Mesendoderm (in vitro differentiated cells): ENCODE measurements around the gene PODXL.

Experiments
- DNase-seq: peaks from one replicate; pipeline ENCODE4 v3.0.0; 2013
- H2AK5ac ChIP-seq: 2 replicates; pipeline ENCODE4 v1.6.1; 2013; ENCODE audit warnings: low read length, inconsistent platforms
- H2BK120ac ChIP-seq: 2 replicates; pipeline ENCODE4 v1.6.1; 2013; ENCODE audit warnings: low read depth, mild to moderate bottlenecking, low read length, moderate library complexity, mixed read lengths
- H2BK15ac ChIP-seq: replicated peaks from 2 replicates; pipeline ENCODE4 v1.6.1; 2013; ENCODE audit warnings: low read depth, mild to moderate bottlenecking, moderate library complexity
- H2BK5ac ChIP-seq: 2 replicates; pipeline ENCODE4 v1.6.1; 2013; ENCODE audit warnings: low read length, inconsistent platforms
- H3K18ac ChIP-seq: 2 replicates; pipeline ENCODE4 v1.6.1; 2013; ENCODE audit warnings: mild to moderate bottlenecking, low read length, mixed read lengths
- H3K23ac ChIP-seq: one replicate; pipeline ENCODE4 v1.6.1; 2013; ENCODE audit warnings: low read length
- H3K27ac ChIP-seq: 2 replicates; pipeline ENCODE4 v1.5.1; 2013; ENCODE audit warnings: low read depth, mild to moderate bottlenecking, inconsistent platforms, low read length, moderate library complexity
- H3K27me3 ChIP-seq: 2 replicates; pipeline ENCODE4 v1.6.1; 2013; ENCODE audit warnings: low read length, control low read depth, mild to moderate bottlenecking, inconsistent platforms; ENCODE audit not compliant: insufficient read depth, poor library complexity
- H3K36me3 ChIP-seq: 2 replicates; pipeline ENCODE4 v1.6.1; 2013; ENCODE audit warnings: low read length, inconsistent platforms; ENCODE audit not compliant: control insufficient read depth, insufficient read depth
- H3K4ac ChIP-seq: one replicate; pipeline ENCODE4 v1.6.1; 2013; ENCODE audit warnings: low read depth, mild to moderate bottlenecking, low read length, moderate library complexity
- H3K4me1 ChIP-seq: 2 replicates; pipeline ENCODE4 v1.6.1; 2013; ENCODE audit warnings: low read depth, low read length, inconsistent platforms; ENCODE audit not compliant: control insufficient read depth
- H3K4me2 ChIP-seq: 2 replicates; pipeline ENCODE4 v1.6.1; 2013; ENCODE audit warnings: low read length
- H3K4me3 ChIP-seq: 2 replicates; pipeline ENCODE4 v1.5.1; 2013; ENCODE audit warnings: mild to moderate bottlenecking, low read length
- H3K56ac ChIP-seq: one replicate; pipeline ENCODE4 v1.6.1; 2013; ENCODE audit warnings: low read length
- H3K79me1 ChIP-seq: 2 replicates; pipeline ENCODE4 v1.6.1; 2013; ENCODE audit warnings: low read length, inconsistent platforms
- H3K79me2 ChIP-seq: 2 replicates; pipeline ENCODE4 v1.6.1; 2013; ENCODE audit warnings: mild to moderate bottlenecking, low read length; ENCODE audit not compliant: control insufficient read depth, insufficient read depth
- H3K9ac ChIP-seq: 2 replicates; pipeline ENCODE4 v1.6.1; 2013; ENCODE audit warnings: low read length, inconsistent platforms
- H4K5ac ChIP-seq: one replicate; pipeline ENCODE4 v1.6.1; 2013; ENCODE audit warnings: low read length
- H4K8ac ChIP-seq: one replicate; pipeline ENCODE4 v1.6.1; 2013; ENCODE audit warnings: low read depth, mild to moderate bottlenecking, control low read depth, low read length, moderate library complexity
- WGBS: extraction: QIAGEN DNeasy Blood & Tissue Kit; methylation state at CpG from one replicate; pipeline ENCODE4 v1.1.7; 2013; ENCODE audit warnings: low lambda C conversion rate, missing lambda C conversion rate; ENCODE audit not compliant: insufficient coverage; ENCODE audit errors: extremely low coverage; 5-methylcytosine and 5-hydroxymethylcytosine counted together

Gene PODXL

DNA sequence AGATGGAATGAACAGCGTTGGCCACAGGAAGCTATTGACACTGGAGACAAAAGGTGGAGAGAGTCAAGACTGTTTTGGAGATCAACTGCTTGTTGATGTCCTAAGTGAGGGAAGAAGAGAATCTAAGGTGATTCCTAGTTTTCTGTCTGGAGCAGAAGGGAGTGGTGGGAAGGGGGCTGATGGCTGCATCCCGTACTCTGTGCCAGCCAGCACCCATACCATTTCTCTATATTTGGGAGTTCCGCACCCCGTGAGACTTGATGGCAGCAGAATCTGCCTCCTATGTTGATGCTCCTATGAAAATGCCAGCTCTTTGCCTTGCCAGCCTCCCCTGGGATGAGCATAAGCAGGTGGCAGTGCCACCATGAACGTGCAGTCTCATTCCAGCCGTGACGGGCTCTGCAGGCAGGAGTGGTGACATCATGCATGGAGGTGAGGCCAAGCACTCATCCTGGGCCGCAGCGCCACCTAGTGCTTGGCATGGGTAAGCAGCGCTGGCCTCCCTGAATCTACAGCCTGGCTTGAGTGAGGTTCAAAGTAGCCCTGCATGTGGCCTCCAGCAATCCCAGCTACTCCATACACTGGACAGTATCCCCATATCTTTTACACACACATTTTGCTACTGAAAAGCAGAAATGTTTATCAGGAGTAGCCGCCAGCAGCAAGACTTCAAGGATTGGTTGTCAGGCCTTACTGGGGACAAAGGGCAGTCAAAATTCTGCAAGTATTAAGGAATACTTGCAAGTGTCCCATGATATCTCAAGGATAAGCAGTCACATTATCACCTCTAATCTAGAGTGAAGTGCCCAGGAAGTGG is 43.0 kb downstream of the PODXL start:
- H4K8ac ChIP-seq = no peak overlapping the region
- peak; percentile 95 for DNase-seq
- no peak overlapping the region for H3K18ac ChIP-seq
- no peak overlapping the region for H2BK15ac ChIP-seq
- H3K4me3 ChIP-seq = no peak overlapping the region
- H3K36me3 ChIP-seq = peaks cover 4% of the 10 kb centered on the region
- no peak overlapping the region for H2BK120ac ChIP-seq
- H2AK5ac ChIP-seq = no peak overlapping the region
- H3K27me3 ChIP-seq = no peaks in the 10 kb centered on the region
- H3K23ac ChIP-seq = no peak overlapping the region
- H3K79me1 ChIP-seq = peaks cover 10% of the 10 kb centered on the region
- H3K4me2 ChIP-seq = no peak overlapping the region
- H3K79me2 ChIP-seq = peaks cover 65% of the 10 kb centered on the region
- H4K5ac ChIP-seq = no peak overlapping the region
- no peak overlapping the region for H3K4ac ChIP-seq
- peak overlapping the region; percentile 27 for H3K56ac ChIP-seq
- no peak overlapping the region for H3K9ac ChIP-seq
- WGBS = no CpG with 5 or more reads among the region's 11 CpGs
- H3K4me1 ChIP-seq = peaks cover 3% of the 10 kb centered on the region
- no peak overlapping the region for H3K27ac ChIP-seq
- H2BK5ac ChIP-seq = no peak overlapping the region

DNA sequence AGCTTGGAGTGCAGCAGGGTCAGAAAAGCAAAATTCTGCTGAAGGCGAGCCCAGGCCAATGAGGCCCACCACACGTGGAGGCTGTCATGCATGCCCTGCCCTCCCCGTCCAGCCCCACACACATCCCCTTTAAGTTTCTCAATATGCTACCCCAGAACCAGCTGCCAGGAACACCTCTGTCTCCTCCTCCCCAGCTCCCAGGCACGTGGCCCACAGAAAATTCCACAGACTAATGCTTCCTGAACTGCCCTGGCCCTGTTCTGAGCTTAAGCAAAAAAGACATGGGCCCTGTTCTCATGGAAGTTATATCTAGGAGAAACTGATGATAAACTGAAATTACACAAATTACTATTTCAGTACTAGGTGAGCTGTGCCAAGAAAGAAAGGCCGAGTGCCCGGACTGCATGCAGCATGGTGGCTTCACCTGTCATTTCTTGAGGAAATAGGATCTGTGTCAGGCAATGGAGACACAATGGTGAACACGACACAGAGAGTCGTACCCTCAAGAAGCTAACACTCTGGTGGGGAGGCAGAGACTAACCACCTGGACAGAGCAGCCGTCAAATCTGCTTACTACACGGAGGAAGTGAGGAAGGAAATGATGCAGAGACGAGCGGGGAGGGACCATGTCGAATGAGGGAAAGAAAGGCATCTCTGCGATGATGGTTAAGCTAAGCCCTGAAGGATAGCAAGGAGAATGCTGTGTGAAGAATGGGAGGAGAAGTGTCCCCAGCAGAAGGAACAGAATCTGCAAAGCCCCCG is 44.5 kb downstream of the PODXL start:
- H3K18ac ChIP-seq = no peak overlapping the region
- no peak overlapping the region for H3K56ac ChIP-seq
- H2BK15ac ChIP-seq = no peak overlapping the region
- H2BK120ac ChIP-seq = no peak overlapping the region
- H3K79me2 ChIP-seq = peaks cover 52% of the 10 kb centered on the region
- WGBS = no CpG with 5 or more reads among the region's 15 CpGs
- H3K27ac ChIP-seq = no peak overlapping the region
- peaks cover 10% of the 10 kb centered on the region for H3K79me1 ChIP-seq
- H2BK5ac ChIP-seq = no peak overlapping the region
- H3K36me3 ChIP-seq = peaks cover 6% of the 10 kb centered on the region
- H3K9ac ChIP-seq = no peak overlapping the region
- H2AK5ac ChIP-seq = no peak overlapping the region
- no peak overlapping the region for H3K4me3 ChIP-seq
- no peak overlapping the region for H3K4ac ChIP-seq
- DNase-seq = no peak
- no peak overlapping the region for H4K5ac ChIP-seq
- H3K27me3 ChIP-seq = no peaks in the 10 kb centered on the region
- no peak overlapping the region for H4K8ac ChIP-seq
- H3K23ac ChIP-seq = no peak overlapping the region
- peaks cover 3% of the 10 kb centered on the region for H3K4me1 ChIP-seq
- no peak overlapping the region for H3K4me2 ChIP-seq

DNA sequence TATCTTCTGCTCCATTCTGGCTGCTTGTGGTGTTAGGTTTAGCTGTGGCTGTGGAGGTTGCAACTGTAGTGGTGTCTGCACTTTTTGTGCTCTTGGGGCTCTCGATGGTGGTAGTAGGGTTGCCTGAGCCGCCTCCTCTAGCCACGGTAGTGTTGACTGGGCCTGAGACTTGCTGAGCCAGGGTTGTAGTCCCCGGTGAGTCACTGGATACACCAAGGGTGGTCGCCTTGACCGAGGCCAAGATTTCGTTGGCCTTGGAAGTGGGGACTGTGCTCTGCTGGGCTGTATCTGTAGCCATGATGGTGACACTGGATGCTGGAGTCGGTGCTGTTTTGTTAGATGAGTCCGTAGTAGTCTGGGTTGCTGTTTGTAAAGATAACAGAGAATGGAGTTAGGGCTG is 45.4 kb downstream of the PODXL start:
- H3K27me3 ChIP-seq = no peaks in the 10 kb centered on the region
- no CpG with 5 or more reads among the region's 9 CpGs for WGBS
- no peak overlapping the region for H3K4ac ChIP-seq
- H3K36me3 ChIP-seq = peaks cover 6% of the 10 kb centered on the region
- H4K8ac ChIP-seq = no peak overlapping the region
- H4K5ac ChIP-seq = no peak overlapping the region
- H3K79me1 ChIP-seq = peaks cover 11% of the 10 kb centered on the region
- no peak overlapping the region for H3K4me2 ChIP-seq
- H3K56ac ChIP-seq = no peak overlapping the region
- no peak for DNase-seq
- H3K27ac ChIP-seq = no peak overlapping the region
- peaks cover 3% of the 10 kb centered on the region for H3K4me1 ChIP-seq
- no peak overlapping the region for H3K18ac ChIP-seq
- no peak overlapping the region for H2BK120ac ChIP-seq
- H2BK15ac ChIP-seq = no peak overlapping the region
- H2AK5ac ChIP-seq = no peak overlapping the region
- peaks cover 45% of the 10 kb centered on the region for H3K79me2 ChIP-seq
- H3K4me3 ChIP-seq = no peak overlapping the region
- H3K9ac ChIP-seq = no peak overlapping the region
- no peak overlapping the region for H3K23ac ChIP-seq
- no peak overlapping the region for H2BK5ac ChIP-seq

DNA sequence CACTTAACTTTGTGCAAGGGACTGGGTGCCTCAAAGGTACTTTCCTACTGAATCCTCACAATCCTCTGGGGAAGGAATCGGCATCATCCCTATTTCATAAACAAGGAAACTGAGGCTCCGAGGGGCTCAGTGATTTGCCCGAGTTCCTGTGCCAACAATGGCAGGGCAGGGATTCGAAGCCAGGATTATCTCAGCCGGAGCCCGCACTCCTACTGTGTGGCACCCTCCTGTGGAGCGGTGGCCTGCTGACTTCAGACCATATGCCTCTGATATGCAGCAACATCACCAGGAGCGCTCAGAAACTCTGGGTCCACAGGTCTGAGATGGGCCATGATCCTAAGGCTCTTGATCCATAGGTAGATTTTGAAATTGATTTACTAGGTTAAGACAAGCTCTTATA is 46.6 kb downstream of the PODXL start:
- peaks cover 11% of the 10 kb centered on the region for H3K36me3 ChIP-seq
- H3K4ac ChIP-seq = no peak overlapping the region
- no peak overlapping the region for H3K4me2 ChIP-seq
- no CpG with 5 or more reads among the region's 8 CpGs for WGBS
- H2BK15ac ChIP-seq = no peak overlapping the region
- no peak overlapping the region for H3K9ac ChIP-seq
- no peak overlapping the region for H3K56ac ChIP-seq
- H4K5ac ChIP-seq = no peak overlapping the region
- no peak for DNase-seq
- no peak overlapping the region for H4K8ac ChIP-seq
- H3K27ac ChIP-seq = no peak overlapping the region
- H3K23ac ChIP-seq = no peak overlapping the region
- no peak overlapping the region for H3K4me3 ChIP-seq
- no peak overlapping the region for H2BK5ac ChIP-seq
- H3K79me2 ChIP-seq = peaks cover 37% of the 10 kb centered on the region
- no peak overlapping the region for H2AK5ac ChIP-seq
- H3K27me3 ChIP-seq = no peaks in the 10 kb centered on the region
- H3K18ac ChIP-seq = no peak overlapping the region
- H3K4me1 ChIP-seq = peaks cover 3% of the 10 kb centered on the region
- H3K79me1 ChIP-seq = peaks cover 10% of the 10 kb centered on the region
- H2BK120ac ChIP-seq = no peak overlapping the region

DNA sequence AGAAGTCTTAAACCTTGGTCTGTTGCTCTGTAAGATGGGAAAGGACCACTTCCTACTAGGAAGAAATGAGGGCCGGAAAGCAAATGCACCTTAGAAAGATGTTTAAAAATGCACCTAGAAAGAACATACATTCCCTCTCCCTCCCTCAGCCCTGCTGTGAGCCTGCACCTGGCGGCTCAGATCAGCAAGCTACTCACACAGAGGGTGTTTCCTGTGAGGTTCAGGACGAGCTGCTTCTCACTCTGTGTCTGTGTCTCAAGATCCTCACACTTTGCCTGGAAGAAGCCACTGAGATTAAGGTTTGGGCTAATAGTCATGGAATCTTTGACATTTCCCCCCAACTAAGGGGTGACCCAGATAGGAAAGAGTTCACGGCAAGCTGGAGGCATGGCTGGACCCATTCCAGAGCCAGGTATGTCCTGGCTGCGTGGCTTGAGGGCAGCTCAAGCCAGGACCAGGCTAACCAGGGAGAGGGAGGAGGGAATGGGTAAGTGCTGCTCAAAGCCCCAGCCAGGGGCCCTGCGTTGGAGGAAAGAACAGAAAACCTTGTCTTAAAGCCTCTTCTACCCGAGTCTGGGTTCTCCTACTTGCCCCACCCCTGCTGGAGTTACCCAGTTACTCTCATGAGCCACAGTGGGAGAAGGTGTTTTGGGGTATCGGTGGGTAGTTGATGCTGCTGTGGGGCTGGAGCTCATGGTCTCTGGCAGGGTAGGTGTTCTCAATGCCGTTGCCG is 47.5 kb downstream of the PODXL start:
- Histone ChIP-seq H3K18ac (no peak overlapping the region), H4K5ac (no peak overlapping the region), H3K4me3 (no peak overlapping the region), H2BK120ac (no peak overlapping the region), H3K27ac (no peak overlapping the region), H2AK5ac (no peak overlapping the region), H3K79me1 (peaks cover 10% of the 10 kb centered on the region), H3K9ac (no peak overlapping the region), H3K4me2 (no peak overlapping the region), H3K4me1 (peaks cover 3% of the 10 kb centered on the region), H3K27me3 (no peaks in the 10 kb centered on the region), H3K23ac (no peak overlapping the region), H4K8ac (no peak overlapping the region), H3K4ac (no peak overlapping the region), H2BK5ac (no peak overlapping the region), H3K79me2 (peaks cover 30% of the 10 kb centered on the region), H3K36me3 (peaks cover 15% of the 10 kb centered on the region), H3K56ac (no peak overlapping the region), H2BK15ac (no peak overlapping the region)
- no CpG with 5 or more reads among the region's 10 CpGs for WGBS
- DNase-seq = no peak
